A549 treated with DMSO at 1 μM for 4 hours (cell line): ENCODE measurements around the gene OR10A6. TPM values are rescaled to one million over a fixed set of nuclear protein-coding genes. Genes with fewer than 3 reads are reported as not detected.

ENCODE experiments used
- total RNA-seq: library from RNA; stranded (reverse); fragments of 200-300 nt; extraction: Qiagen RNA extraction; gene quantifications from 5 replicates; pipeline ENCODE4 v1.2.3, GENCODE V29; 2022; ENCODE audit warnings: low read depth

Gene OR10A6, protein sequence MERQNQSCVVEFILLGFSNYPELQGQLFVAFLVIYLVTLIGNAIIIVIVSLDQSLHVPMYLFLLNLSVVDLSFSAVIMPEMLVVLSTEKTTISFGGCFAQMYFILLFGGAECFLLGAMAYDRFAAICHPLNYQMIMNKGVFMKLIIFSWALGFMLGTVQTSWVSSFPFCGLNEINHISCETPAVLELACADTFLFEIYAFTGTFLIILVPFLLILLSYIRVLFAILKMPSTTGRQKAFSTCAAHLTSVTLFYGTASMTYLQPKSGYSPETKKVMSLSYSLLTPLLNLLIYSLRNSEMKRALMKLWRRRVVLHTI
- total RNA-seq = not detected in 5 replicates

DNA sequence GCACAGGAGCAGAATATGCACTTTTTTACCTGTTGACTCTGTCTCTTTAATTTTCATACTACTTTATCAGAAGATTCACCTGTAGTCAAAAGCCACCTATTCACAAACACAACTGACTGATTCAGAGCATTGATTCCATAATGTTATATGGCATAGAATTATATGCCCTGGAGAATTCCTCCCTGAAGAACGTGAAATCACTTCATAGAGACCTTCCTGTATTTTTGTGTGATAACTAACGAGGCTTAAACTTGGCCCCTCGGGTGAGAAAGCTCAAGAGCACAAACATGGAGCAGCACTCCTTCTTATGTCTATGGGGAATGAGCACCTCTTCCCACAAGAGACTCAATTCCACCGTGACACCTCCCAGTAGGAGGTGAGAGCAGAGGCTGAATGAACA, at the start of gene OR10A6:
TSS of gene OR10A6 (minus strand) at position 101 of the 400 bp plus-strand sequence. CDS start 2,606 bp downstream, outside the sequence.

DNA sequence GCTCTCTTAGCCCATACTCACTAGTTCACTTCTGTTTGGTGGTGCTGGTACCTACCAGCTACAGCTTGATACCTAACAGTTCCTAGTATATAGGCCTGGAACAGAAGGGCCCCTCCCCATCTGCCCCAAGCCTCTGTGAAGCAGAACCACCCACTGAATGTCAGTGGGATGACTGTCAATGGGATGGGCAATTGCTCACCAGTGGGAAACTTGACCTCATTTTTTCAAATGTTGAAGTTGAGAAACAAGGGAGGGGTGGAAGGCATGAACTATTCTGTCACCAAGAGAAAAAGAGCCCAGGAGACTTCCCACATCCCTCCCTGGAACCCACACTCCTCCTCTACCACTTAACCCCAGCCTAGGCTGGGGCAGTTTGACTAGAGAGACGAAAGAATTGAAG, 34.3 kb upstream of the OR10A6 start, which contains the start of gene NLRP10:
TSS of gene NLRP10 (minus strand) at position 62 of the 400 bp plus-strand sequence. CDS start 1,952 bp downstream, outside the sequence.

DNA sequence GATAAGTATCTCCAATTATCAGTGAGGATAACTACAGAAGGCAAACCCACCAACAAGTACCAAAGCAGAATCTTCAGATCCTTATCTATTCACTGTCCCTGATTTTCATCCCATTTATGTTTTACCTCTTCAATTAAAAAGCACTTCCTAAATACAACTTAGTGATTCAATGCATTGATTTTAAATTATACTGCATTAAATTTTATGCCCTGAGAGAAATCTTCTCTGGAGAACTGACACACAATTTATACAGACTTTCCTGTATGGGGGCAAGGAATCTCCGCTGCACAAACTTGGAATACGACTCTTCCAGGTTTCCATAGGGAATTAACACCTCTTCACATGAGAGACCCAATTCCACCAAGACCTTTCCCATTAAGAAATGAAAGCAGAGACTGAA, 10.5 kb upstream of the OR10A6 start, which contains the start of gene OR10A3:
TSS of gene OR10A3 (minus strand) at position 101 of the 400 bp plus-strand sequence. CDS start 2,188 bp downstream, outside the sequence.

Other genes starting within 250 kb of the OR10A6 start
- not detected in 5 replicates for gene OVCH2, start 224.8 kb downstream of the OR10A6 start, total RNA-seq
- gene OR5P2, start 134.3 kb downstream of the OR10A6 start, total RNA-seq = not detected in 5 replicates
- gene OR5P3, start 100.4 kb downstream of the OR10A6 start, total RNA-seq = not detected in 5 replicates
- gene OR10A3, start 10.4 kb upstream of the OR10A6 start, total RNA-seq = not detected in 5 replicates
- gene NLRP10, start 34.2 kb upstream of the OR10A6 start, total RNA-seq = not detected in 5 replicates
- 285 to 332 TPM (median 316 TPM) in 5 replicates for gene EIF3F, start 56.1 kb upstream of the OR10A6 start, total RNA-seq
- 6.9 to 9.0 TPM (median 8.9 TPM) in 5 replicates for gene TUB, start 149.9 kb upstream of the OR10A6 start, total RNA-seq
- gene RIC3, start 237.8 kb upstream of the OR10A6 start, total RNA-seq = 1.4 to 2.2 TPM (median 2.1 TPM) in 5 replicates